HepG2 (cell line): ENCODE results near the gene AOX1.

ENCODE experiments used
- ELF4 ChIP-seq: sonication (generic); formaldehyde crosslinking; IDR thresholded peaks from 2 replicates; pipeline ENCODE4 v1.5.0; 2020; ENCODE audit warnings: missing genetic modification reagents, mild to moderate bottlenecking, moderate library complexity, borderline replicate concordance
- EZH2 ChIP-seq: conservative IDR thresholded peaks from 2 replicates; pipeline ENCODE4 v1.6.1; 2012; ENCODE audit warnings: mild to moderate bottlenecking, low read depth, low read length, moderate library complexity
- MTA3 ChIP-seq: sonication (generic); formaldehyde crosslinking; IDR thresholded peaks from 2 replicates; pipeline ENCODE4 v1.4.0; 2020; ENCODE audit warnings: missing genetic modification reagents
- POLR2A ChIP-seq, 2 experiments: IDR thresholded peaks; 2 replicates each; pipeline ENCODE4 v1.6.1; 2011; ENCODE audit warnings: low read depth in 2 of 2, low read length in 2 of 2, mild to moderate bottlenecking in 1 of 2, moderate library complexity in 1 of 2; ENCODE audit not compliant: insufficient read depth in 1 of 2
- RBAK ChIP-seq: sonication (generic); formaldehyde crosslinking; IDR thresholded peaks from 2 replicates; pipeline ENCODE4 v1.5.1; 2020; ENCODE audit warnings: mild to moderate bottlenecking, missing genetic modification reagents
- TBP ChIP-seq: sonication (generic); formaldehyde crosslinking; IDR thresholded peaks from 2 replicates; pipeline ENCODE4 v1.5.0; 2020; ENCODE audit warnings: missing genetic modification reagents
- ZBTB7A ChIP-seq: sonication (generic); formaldehyde crosslinking; IDR thresholded peaks from 2 replicates; pipeline ENCODE4 v1.8.0; 2022; ENCODE audit warnings: mild to moderate bottlenecking, missing genetic modification reagents
- ZKSCAN8 ChIP-seq: IDR thresholded peaks from 2 replicates; pipeline ENCODE4 v1.6.1; 2016; ENCODE audit warnings: borderline replicate concordance, missing genetic modification reagents, missing compliant biosample characterization
- ZNF121 ChIP-seq: sonication (generic); formaldehyde crosslinking; IDR thresholded peaks from 2 replicates; pipeline ENCODE4 v1.5.0; 2020; ENCODE audit warnings: mild to moderate bottlenecking, missing genetic modification reagents
- TF ChIP-seq, protein P1 (sequence below): IDR thresholded peaks from 2 replicates; pipeline ENCODE4 v1.6.1; 2012; ENCODE audit warnings: inconsistent platforms
- TF ChIP-seq, protein P2 (sequence below): sonication (generic); formaldehyde crosslinking; IDR thresholded peaks from 2 replicates; pipeline ENCODE4 v1.4.0; 2020; ENCODE audit warnings: mild to moderate bottlenecking, missing genetic modification reagents
- TF ChIP-seq, protein P3 (sequence below): sonication (generic); formaldehyde crosslinking; IDR thresholded peaks from 2 replicates; pipeline ENCODE4 v1.9.0; 2022; ENCODE audit warnings: missing genetic modification reagents, mild to moderate bottlenecking, borderline replicate concordance
- TF ChIP-seq, protein P4 (sequence below): sonication (generic); formaldehyde crosslinking; IDR thresholded peaks from 2 replicates; pipeline ENCODE4 v1.4.0; 2020; ENCODE audit warnings: missing genetic modification reagents, mild to moderate bottlenecking, borderline replicate concordance

DNA sequence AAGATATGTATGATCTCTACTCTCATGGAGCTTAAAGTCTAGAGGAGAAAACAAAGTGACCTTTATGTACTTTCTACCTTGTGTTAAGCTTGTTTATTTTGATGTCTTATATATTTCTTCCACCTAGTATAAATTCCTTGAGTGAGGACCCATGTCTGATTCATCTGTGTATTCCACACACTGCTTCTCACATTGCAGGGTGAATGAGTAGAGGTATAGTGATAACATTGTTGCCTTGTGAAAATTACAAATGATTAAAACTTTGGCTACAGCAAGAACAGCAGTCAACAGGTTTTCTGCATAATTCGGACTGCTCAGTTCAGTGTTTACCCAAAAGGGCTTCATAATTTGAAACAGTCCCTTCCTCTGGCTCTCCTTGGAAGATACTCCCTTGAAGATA lies 36.3 kb downstream of the AOX1 start:
- TF ChIP-seq EZH2 (no peak), MTA3 (no peak), RBAK (CRISPR knock-in tag) (no peak), ZNF121 (CRISPR knock-in tag) (no peak), TBP (CRISPR knock-in tag) (no peak), ZKSCAN8 (CRISPR knock-in tag) (no peak), POLR2A (IDR thresholded peaks at IDR 0.05; ENCODE audit: insufficient read depth in 1 of 2, low read depth in 2 of 2, low read length in 2 of 2) (no peak), ELF4 (no peak), ZBTB7A (CRISPR knock-in tag) (no peak)
- TF ChIP-seq, protein P1, sequence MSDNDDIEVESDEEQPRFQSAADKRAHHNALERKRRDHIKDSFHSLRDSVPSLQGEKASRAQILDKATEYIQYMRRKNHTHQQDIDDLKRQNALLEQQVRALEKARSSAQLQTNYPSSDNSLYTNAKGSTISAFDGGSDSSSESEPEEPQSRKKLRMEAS, result no peak
- TF ChIP-seq, protein P2, sequence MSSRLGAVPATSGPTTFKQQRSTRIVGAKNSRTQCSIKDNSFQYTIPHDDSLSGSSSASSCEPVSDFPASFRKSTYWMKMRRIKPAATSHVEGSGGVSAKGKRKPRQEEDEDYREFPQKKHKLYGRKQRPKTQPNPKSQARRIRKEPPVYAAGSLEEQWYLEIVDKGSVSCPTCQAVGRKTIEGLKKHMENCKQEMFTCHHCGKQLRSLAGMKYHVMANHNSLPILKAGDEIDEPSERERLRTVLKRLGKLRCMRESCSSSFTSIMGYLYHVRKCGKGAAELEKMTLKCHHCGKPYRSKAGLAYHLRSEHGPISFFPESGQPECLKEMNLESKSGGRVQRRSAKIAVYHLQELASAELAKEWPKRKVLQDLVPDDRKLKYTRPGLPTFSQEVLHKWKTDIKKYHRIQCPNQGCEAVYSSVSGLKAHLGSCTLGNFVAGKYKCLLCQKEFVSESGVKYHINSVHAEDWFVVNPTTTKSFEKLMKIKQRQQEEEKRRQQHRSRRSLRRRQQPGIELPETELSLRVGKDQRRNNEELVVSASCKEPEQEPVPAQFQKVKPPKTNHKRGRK (CRISPR knock-in tag), result no peak
- TF ChIP-seq, protein P3, sequence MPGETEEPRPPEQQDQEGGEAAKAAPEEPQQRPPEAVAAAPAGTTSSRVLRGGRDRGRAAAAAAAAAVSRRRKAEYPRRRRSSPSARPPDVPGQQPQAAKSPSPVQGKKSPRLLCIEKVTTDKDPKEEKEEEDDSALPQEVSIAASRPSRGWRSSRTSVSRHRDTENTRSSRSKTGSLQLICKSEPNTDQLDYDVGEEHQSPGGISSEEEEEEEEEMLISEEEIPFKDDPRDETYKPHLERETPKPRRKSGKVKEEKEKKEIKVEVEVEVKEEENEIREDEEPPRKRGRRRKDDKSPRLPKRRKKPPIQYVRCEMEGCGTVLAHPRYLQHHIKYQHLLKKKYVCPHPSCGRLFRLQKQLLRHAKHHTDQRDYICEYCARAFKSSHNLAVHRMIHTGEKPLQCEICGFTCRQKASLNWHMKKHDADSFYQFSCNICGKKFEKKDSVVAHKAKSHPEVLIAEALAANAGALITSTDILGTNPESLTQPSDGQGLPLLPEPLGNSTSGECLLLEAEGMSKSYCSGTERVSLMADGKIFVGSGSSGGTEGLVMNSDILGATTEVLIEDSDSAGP, result no peak
- TF ChIP-seq, protein P4, sequence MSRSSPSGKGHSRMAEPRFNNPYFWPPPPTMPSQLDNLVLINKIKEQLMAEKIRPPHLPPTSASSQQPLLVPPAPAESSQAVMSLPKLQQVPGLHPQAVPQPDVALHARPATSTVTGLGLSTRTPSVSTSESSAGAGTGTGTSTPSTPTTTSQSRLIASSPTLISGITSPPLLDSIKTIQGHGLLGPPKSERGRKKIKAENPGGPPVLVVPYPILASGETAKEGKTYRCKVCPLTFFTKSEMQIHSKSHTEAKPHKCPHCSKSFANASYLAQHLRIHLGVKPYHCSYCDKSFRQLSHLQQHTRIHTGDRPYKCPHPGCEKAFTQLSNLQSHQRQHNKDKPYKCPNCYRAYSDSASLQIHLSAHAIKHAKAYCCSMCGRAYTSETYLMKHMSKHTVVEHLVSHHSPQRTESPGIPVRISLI, result no peak
